OCI-LY3 (cell line): ENCODE data around the gene SPTBN2.

Source experiments
- EZH2phosphoT487 ChIP-seq: fragments of 200-600 bp; shearing (Covaris generic); IDR thresholded peaks from 2 replicates; pipeline ENCODE4 v1.6.1; 2018; ENCODE audit warnings: antibody characterized with exemption, mixed run types, low read depth
- TF ChIP-seq, protein P1 (sequence below): fragments of 200-600, 300-600 bp; sonication (generic); IDR thresholded peaks from 2 replicates; pipeline ENCODE4 v1.5.1; 2014; ENCODE audit warnings: antibody characterized with exemption, low read length, low read depth

DNA sequence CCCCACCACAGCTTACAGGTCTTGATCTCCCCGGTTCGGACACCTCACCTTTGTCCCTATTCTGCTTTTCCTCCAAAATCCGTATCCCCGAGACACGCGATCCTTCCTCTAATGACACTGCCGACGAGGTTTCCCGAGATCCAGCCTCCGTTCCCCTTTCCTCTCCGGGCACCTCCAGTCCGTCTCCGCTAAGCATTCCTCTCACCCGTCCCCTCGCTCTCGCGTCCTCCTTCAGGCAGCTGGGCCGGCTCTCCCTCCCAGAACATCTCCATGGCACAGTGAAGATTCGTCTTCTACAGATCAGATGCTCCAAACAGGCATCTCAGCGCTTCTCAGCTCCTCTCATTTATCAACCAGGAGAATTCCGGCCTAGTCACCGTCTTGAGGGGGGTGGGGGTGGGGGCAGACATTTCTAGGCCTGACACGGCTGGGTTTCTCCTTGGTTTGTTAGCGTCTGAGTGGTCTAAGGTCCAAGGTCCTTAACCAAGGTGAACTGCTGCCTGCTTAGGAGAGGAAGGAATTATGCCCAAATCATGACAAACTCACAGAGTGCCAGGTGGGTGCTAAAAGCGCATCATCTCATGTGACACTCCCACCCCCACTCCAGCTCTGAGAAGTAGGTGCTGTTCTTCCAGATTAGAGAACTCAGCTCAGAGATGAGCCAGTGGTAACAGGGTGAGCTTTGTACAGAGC, at the start of gene SPTBN2:
- TF ChIP-seq, protein P1, sequence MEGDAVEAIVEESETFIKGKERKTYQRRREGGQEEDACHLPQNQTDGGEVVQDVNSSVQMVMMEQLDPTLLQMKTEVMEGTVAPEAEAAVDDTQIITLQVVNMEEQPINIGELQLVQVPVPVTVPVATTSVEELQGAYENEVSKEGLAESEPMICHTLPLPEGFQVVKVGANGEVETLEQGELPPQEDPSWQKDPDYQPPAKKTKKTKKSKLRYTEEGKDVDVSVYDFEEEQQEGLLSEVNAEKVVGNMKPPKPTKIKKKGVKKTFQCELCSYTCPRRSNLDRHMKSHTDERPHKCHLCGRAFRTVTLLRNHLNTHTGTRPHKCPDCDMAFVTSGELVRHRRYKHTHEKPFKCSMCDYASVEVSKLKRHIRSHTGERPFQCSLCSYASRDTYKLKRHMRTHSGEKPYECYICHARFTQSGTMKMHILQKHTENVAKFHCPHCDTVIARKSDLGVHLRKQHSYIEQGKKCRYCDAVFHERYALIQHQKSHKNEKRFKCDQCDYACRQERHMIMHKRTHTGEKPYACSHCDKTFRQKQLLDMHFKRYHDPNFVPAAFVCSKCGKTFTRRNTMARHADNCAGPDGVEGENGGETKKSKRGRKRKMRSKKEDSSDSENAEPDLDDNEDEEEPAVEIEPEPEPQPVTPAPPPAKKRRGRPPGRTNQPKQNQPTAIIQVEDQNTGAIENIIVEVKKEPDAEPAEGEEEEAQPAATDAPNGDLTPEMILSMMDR = no peak
- TF ChIP-seq EZH2phosphoT487 = no peak
